Tibial artery (tissue), 4 donors: ENCODE measurements around the gene RAD23A.

Source experiments
- DNase-seq, 2 donors: peaks; one replicate each; pipeline ENCODE4 v3.0.0-alpha.2; 2019
- H3K27ac ChIP-seq, 2 donors: fragments of 200-600 bp; sonication (generic) in 1 of 2; 1 replicate in 1 of 2; 2 replicates in 1 of 2; pipeline ENCODE4 v1.5.1; 2018 to 2019; ENCODE audit warnings: mild to moderate bottlenecking in 1 of 2
- H3K27me3 ChIP-seq, 2 donors: fragments of 200-600 bp; sonication (generic) in 1 of 2; one replicate each; pipeline versions ENCODE4 v1.5.1 to v1.6.0; 2016 to 2019
- H3K36me3 ChIP-seq, 3 donors: fragments of 200-600 bp; sonication (generic) in 2 of 3; one replicate each; pipeline ENCODE4 v1.5.1; 2016 to 2019; ENCODE audit warnings: mild to moderate bottlenecking in 2 of 3
- H3K4me1 ChIP-seq, 4 donors: fragments of 200-600 bp; sonication (generic) in 2 of 4; 1 replicate in 3 of 4; 2 replicates in 1 of 4; pipeline ENCODE4 v1.5.1; 2016 to 2019
- H3K4me3 ChIP-seq, 2 donors: fragments of 200-600 bp; sonication (generic) in 1 of 2; 1 replicate in 1 of 2; 2 replicates in 1 of 2; pipeline ENCODE4 v1.5.1; 2018 to 2019; ENCODE audit warnings: mild to moderate bottlenecking in 2 of 2
- H3K9me3 ChIP-seq, 3 donors: fragments of 200-600 bp; sonication (generic) in 1 of 3; one replicate each; pipeline ENCODE4 v1.5.1; 2016 to 2019
- CTCF ChIP-seq, 2 experiments: fragments of 200-600 bp in 1 of 2; fragments of 450-650 bp in 1 of 2; IDR thresholded peaks; one replicate each; pipeline ENCODE4 v1.5.1; 2017 to 2019; ENCODE audit warnings: antibody characterized with exemption in 2 of 2, mild to moderate bottlenecking in 1 of 2, moderate library complexity in 1 of 2
- intact Hi-C: fragments of 100-400 bp; cut with DNase I; formaldehyde crosslinking; loops from one replicate; pipeline ENCODE4 v1.15.0; 2023; ENCODE audit warnings: low total_unique reads

RAD23A gene

GRCh38 chr19:12987190-12987589 lies 41.5 kb downstream of the RAD23A start:
- H3K9me3 ChIP-seq: no peaks in the 10 kb centered on the region
- TF ChIP-seq CTCF (IDR thresholded peaks at IDR 0.05): no peak
- DNase-seq: no peak
- intact Hi-C loops: loop anchor here (5.0 kb wide), 1 partner anchor 40 kb away; no protein-coding TSS in a partner anchor
- peaks cover 0 to 30% (median 13%) of the 10 kb centered on the region in 4 donors for H3K4me1 ChIP-seq
- no peaks in the 10 kb centered on the region for H3K36me3 ChIP-seq
- no peaks in the 10 kb centered on the region for H3K27me3 ChIP-seq
- H3K27ac ChIP-seq: no peak overlapping the region
- H3K4me3 ChIP-seq: no peak overlapping the region

- TF ChIP-seq CTCF (IDR thresholded peaks at IDR 0.05): no peak
- intact Hi-C loops: loop anchor here (5.0 kb wide), 1 partner anchor 40 kb away; no protein-coding TSS in a partner anchor
- no peak for DNase-seq
- Histone ChIP-seq H3K4me3 (no peak overlapping the region), H3K9me3 (no peaks in the 10 kb centered on the region), H3K4me1 (peaks cover 0 to 30% (median 12%) of the 10 kb centered on the region in 4 donors), H3K27me3 (no peaks in the 10 kb centered on the region), H3K27ac (no peak overlapping the region), H3K36me3 (no peaks in the 10 kb centered on the region)
Measured at GRCh38 chr19:12987781-12988180, 42.1 kb downstream of the RAD23A start.

GRCh38 chr19:12990431-12990830 lies 44.8 kb downstream of the RAD23A start:
- Histone ChIP-seq H3K36me3 (no peaks in the 10 kb centered on the region), H3K27ac (no peak overlapping the region), H3K4me3 (no peak overlapping the region), H3K27me3 (no peaks in the 10 kb centered on the region), H3K9me3 (no peaks in the 10 kb centered on the region), H3K4me1 (peaks cover 0 to 11% (median 6%) of the 10 kb centered on the region in 4 donors)
- no peak for TF ChIP-seq CTCF (IDR thresholded peaks at IDR 0.05)
- no peak for DNase-seq
- intact Hi-C loops: loop anchor here (5.0 kb wide), 1 partner anchor 92 kb away; no protein-coding TSS in a partner anchor

- intact Hi-C loops: loop anchor here (5.0 kb wide), 1 partner anchor 91 kb away; no protein-coding TSS in a partner anchor
- no peaks in the 10 kb centered on the region for H3K36me3 ChIP-seq
- H3K27ac ChIP-seq: no peak overlapping the region
- H3K27me3 ChIP-seq: no peaks in the 10 kb centered on the region
- H3K4me3 ChIP-seq: no peak overlapping the region
- no peak for DNase-seq
- peaks cover 0 to 8% (median 4%) of the 10 kb centered on the region in 4 donors for H3K4me1 ChIP-seq
- H3K9me3 ChIP-seq: no peaks in the 10 kb centered on the region
- TF ChIP-seq CTCF (IDR thresholded peaks at IDR 0.05): no peak
Measured at GRCh38 chr19:12990853-12991252, 45.2 kb downstream of the RAD23A start.

GRCh38 chr19:12991296-12991695 lies 45.6 kb downstream of the RAD23A start:
- no peak overlapping the region for H3K27ac ChIP-seq
- no peaks in the 10 kb centered on the region for H3K9me3 ChIP-seq
- H3K4me3 ChIP-seq: no peak overlapping the region
- no peak for DNase-seq
- peaks cover 0 to 8% (median 4%) of the 10 kb centered on the region in 4 donors for H3K4me1 ChIP-seq
- no peak for TF ChIP-seq CTCF (IDR thresholded peaks at IDR 0.05)
- intact Hi-C loops: loop anchor here (5.0 kb wide), 1 partner anchor 91 kb away; no protein-coding TSS in a partner anchor
- no peaks in the 10 kb centered on the region for H3K27me3 ChIP-seq
- no peaks in the 10 kb centered on the region for H3K36me3 ChIP-seq
